Right lobe of liver (tissue), 4 donors: ENCODE results near the gene CDH4.

ENCODE experiments used
- POLR2A ChIP-seq: fragments of 450-650 bp; IDR thresholded peaks from one replicate; pipeline ENCODE4 v1.6.1; 2017; ENCODE audit warnings: antibody characterized with exemption, mild to moderate bottlenecking
- TF ChIP-seq, protein P1 (sequence below), 4 donors: fragments of 200-600 bp in 3 of 4; fragments of 450-650 bp in 1 of 4; IDR thresholded peaks; one replicate each; pipeline versions ENCODE4 v1.5.1 to v1.8.0; 2016 to 2022; ENCODE audit warnings: antibody characterized with exemption in 4 of 4, mild to moderate bottlenecking in 2 of 4
- donor health status: DM: no; HTN: no; CAD: no.
- donor health status: DM: no; HTN: no; CAD: no.
- donor health status: DM: no; HTN: yes; CAD: no.

DNA sequence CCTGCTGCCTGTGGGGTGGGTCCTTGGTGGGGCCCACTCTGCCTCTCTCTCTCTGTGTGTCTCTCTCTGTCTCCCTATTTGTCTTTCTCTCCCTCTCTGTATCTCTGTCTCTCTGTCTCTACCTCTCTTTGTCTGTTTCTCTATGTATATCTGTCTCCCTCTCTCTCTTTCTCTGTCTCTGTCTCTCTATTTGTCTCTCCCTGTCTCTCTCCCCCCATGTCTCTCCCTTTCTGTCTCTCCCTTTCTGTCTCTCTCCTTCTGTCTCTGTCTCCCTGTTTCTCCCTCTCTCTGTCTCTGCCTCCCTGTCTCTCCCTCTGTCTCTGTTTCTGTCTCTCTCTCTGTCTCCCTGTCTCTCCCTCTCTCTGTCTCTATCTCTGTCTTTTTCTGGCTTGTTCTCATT lies 353.2 kb downstream of the CDH4 start:
- TF ChIP-seq, protein P1, sequence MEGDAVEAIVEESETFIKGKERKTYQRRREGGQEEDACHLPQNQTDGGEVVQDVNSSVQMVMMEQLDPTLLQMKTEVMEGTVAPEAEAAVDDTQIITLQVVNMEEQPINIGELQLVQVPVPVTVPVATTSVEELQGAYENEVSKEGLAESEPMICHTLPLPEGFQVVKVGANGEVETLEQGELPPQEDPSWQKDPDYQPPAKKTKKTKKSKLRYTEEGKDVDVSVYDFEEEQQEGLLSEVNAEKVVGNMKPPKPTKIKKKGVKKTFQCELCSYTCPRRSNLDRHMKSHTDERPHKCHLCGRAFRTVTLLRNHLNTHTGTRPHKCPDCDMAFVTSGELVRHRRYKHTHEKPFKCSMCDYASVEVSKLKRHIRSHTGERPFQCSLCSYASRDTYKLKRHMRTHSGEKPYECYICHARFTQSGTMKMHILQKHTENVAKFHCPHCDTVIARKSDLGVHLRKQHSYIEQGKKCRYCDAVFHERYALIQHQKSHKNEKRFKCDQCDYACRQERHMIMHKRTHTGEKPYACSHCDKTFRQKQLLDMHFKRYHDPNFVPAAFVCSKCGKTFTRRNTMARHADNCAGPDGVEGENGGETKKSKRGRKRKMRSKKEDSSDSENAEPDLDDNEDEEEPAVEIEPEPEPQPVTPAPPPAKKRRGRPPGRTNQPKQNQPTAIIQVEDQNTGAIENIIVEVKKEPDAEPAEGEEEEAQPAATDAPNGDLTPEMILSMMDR (IDR thresholded peaks at IDR 0.05), result no peak
- no peak for TF ChIP-seq POLR2A
